ENCODE measurements around the gene KIAA1958. TPM values are rescaled to one million over a fixed set of nuclear protein-coding genes. Genes with fewer than 3 reads are reported as not detected.

KIAA1958 gene
- total RNA-seq, 1 experiment from 2014 or later, result 18.5 TPM

GRCh38 chr9:112439825-112440224 is 46.8 kb upstream of the KIAA1958 start:
- no peak for ATAC-seq
- H3K27ac ChIP-seq (ENCODE audit: low read depth, low read length), result no peak overlapping the region
- no peaks in the 10 kb centered on the region for H3K9me3 ChIP-seq (ENCODE audit: control insufficient read depth in 1 of 2, insufficient read depth in 1 of 2, low read depth in 1 of 2, low read length in 2 of 2)
- intact Hi-C loops (cut with micrococcal nuclease), result loop anchor here (5.0 kb wide), 2 partner anchors 267 to 352 kb away; no protein-coding TSS in a partner anchor
- no peaks in the 10 kb centered on the region for H4K20me1 ChIP-seq (ENCODE audit: insufficient read depth)
- no peaks in the 10 kb centered on the region for H3K4me1 ChIP-seq (ENCODE audit: control insufficient read depth in 1 of 2, insufficient read depth in 2 of 2, low read length in 2 of 2)
- no peaks in the 10 kb centered on the region for H3K79me2 ChIP-seq (ENCODE audit: insufficient read depth, low read length)
- no peaks in the 10 kb centered on the region; a peak in 1 of 4 replicates for H3K36me3 ChIP-seq (ENCODE audit: control insufficient read depth in 1 of 2, insufficient read depth in 2 of 2, low read length in 2 of 2)
- no peaks in the 10 kb centered on the region for H3K27me3 ChIP-seq (ENCODE audit: insufficient read depth, low read length)
- no TSS peak for BruUV-seq (replicated peaks)
- H2AFZ ChIP-seq (ENCODE audit: low read depth, low read length, poor library complexity, severe bottlenecking), result no peak overlapping the region
- no peak overlapping the region for H3K9ac ChIP-seq (ENCODE audit: low read length)
- TF ChIP-seq FOSL1 (IDR thresholded peaks at IDR 0.05; ENCODE audit: low read depth), result no peak
- TF ChIP-seq SRF (IDR thresholded peaks at IDR 0.05; ENCODE audit: low read depth), result no peak
- no peak for TF ChIP-seq POLR2A (IDR thresholded peaks at IDR 0.05; ENCODE audit: borderline replicate concordance, extremely low read depth, insufficient read depth, insufficient read length)
- no peak for TF ChIP-seq TCF7L2 (IDR thresholded peaks at IDR 0.05; ENCODE audit: borderline replicate concordance, extremely low read depth, insufficient read depth, insufficient read length)
- TF ChIP-seq JUND (IDR thresholded peaks at IDR 0.05), result no peak
- TF ChIP-seq EZH2phosphoT487 (IDR thresholded peaks at IDR 0.05; ENCODE audit: borderline replicate concordance), result no peak
- no peak for TF ChIP-seq POLR2AphosphoS5 (IDR thresholded peaks at IDR 0.05; ENCODE audit: low read depth, low read length)
- no peak for TF ChIP-seq ZBTB33 (IDR thresholded peaks at IDR 0.05; ENCODE audit: extremely low read depth, insufficient replicate concordance, low read length)
- no peak for TF ChIP-seq ZFX (IDR thresholded peaks at IDR 0.05)
- no peak for TF ChIP-seq CTCF (IDR thresholded peaks at IDR 0.05 in 2 of 3, conservative IDR thresholded peaks at IDR 0.05 in 1 of 3; ENCODE audit: borderline replicate concordance in 1 of 3, insufficient read depth in 1 of 3, low read depth in 2 of 3, low read length in 2 of 3)
- TF ChIP-seq SIN3A (IDR thresholded peaks at IDR 0.05; ENCODE audit: low read depth), result no peak
- no peak for TF ChIP-seq YY1 (IDR thresholded peaks at IDR 0.05; ENCODE audit: extremely low read depth, insufficient replicate concordance, low read depth, low read length)
- no peak overlapping the region for H3K4me2 ChIP-seq (ENCODE audit: low read length)
- ChIA-PET POLR2A (no interaction called here), RAD21 (ENCODE audit: low non-redundant PET in 1 of 2, low total read pairs in 2 of 2, uncharacterized antibody in 2 of 2, unreplicated experiment in 2 of 2) (interaction anchor here in 1 of 2 experiments (0.5 kb wide), 1 partner anchor 346 kb away, joined by 4 read pairs; no protein-coding TSS in a partner anchor), CTCF (no interaction called here)
- H3K9me2 ChIP-seq (ENCODE audit: insufficient read depth), result no peaks in the 10 kb centered on the region
- H3K4me3 ChIP-seq (replicated peaks in 1 of 2; ENCODE audit: low read depth in 1 of 2, low read length in 2 of 2), result no peak overlapping the region
- DNase-seq (ENCODE audit: low read depth, low spot score), result no peak

Measured in HCT116 (cell line).